ENCODE data around the gene APOBEC2. TPM values are rescaled to one million over a fixed set of nuclear protein-coding genes. Genes with fewer than 3 reads are reported as not detected.

APOBEC2 gene
- total RNA-seq, 1 experiment from 2014 or later: not detected

GRCh38 chr6:41088451-41088850, 35.4 kb downstream of the APOBEC2 start:
- Histone ChIP-seq H3K9me3 (ENCODE audit: control insufficient read depth in 1 of 2, insufficient read depth in 1 of 2, low read depth in 1 of 2, low read length in 2 of 2) (no peaks in the 10 kb centered on the region), H4K20me1 (ENCODE audit: insufficient read depth) (no peaks in the 10 kb centered on the region), H3K27me3 (ENCODE audit: insufficient read depth, low read length) (no peaks in the 10 kb centered on the region), H3K36me3 (ENCODE audit: control insufficient read depth in 1 of 2, insufficient read depth in 2 of 2, low read length in 2 of 2) (peaks cover 34 to 51% of the 10 kb centered on the region in 2 experiments), H3K4me1 (ENCODE audit: control insufficient read depth in 1 of 2, insufficient read depth in 2 of 2, low read length in 2 of 2) (no peaks in the 10 kb centered on the region), H3K27ac (ENCODE audit: low read depth, low read length) (no peak overlapping the region), H3K4me2 (ENCODE audit: low read length) (no peak overlapping the region), H3K4me3 (replicated peaks in 1 of 2; ENCODE audit: low read depth in 1 of 2, low read length in 2 of 2) (no peak overlapping the region), H2AFZ (ENCODE audit: low read depth, low read length, poor library complexity, severe bottlenecking) (no peak overlapping the region), H3K9me2 (ENCODE audit: insufficient read depth) (no peaks in the 10 kb centered on the region), H3K9ac (ENCODE audit: low read length) (no peak overlapping the region), H3K79me2 (ENCODE audit: insufficient read depth, low read length) (peaks cover 21% of the 10 kb centered on the region)
- RAD21 ChIA-PET (ENCODE audit: low non-redundant PET in 1 of 2, low total read pairs in 2 of 2, uncharacterized antibody in 2 of 2, unreplicated experiment in 2 of 2): no interaction called here
- no peak for TF ChIP-seq JUND (IDR thresholded peaks at IDR 0.05)
- no peak for TF ChIP-seq FOSL1 (IDR thresholded peaks at IDR 0.05; ENCODE audit: low read depth)
- TF ChIP-seq CBX3 (IDR thresholded peaks at IDR 0.05; ENCODE audit: low read depth): no peak
- TF ChIP-seq EZH2phosphoT487 (IDR thresholded peaks at IDR 0.05; ENCODE audit: borderline replicate concordance): no peak
- no peak for TF ChIP-seq CEBPB (IDR thresholded peaks at IDR 0.05; ENCODE audit: low read depth)
- no peak for TF ChIP-seq SRF (IDR thresholded peaks at IDR 0.05; ENCODE audit: low read depth)
- no peak for TF ChIP-seq EGR1 (IDR thresholded peaks at IDR 0.05; ENCODE audit: low read depth)
- TF ChIP-seq YY1 (IDR thresholded peaks at IDR 0.05; ENCODE audit: extremely low read depth, insufficient replicate concordance, low read depth, low read length): no peak
- TF ChIP-seq ZFX (IDR thresholded peaks at IDR 0.05): no peak
- TF ChIP-seq ZNF274 (IDR thresholded peaks at IDR 0.05; ENCODE audit: low read depth, low read length): no peak
- TF ChIP-seq MAX (IDR thresholded peaks at IDR 0.05): no peak
- intact Hi-C loops (cut with micrococcal nuclease): no loop called here
- no TSS peak for BruUV-seq (replicated peaks)
- DNase-seq (ENCODE audit: low read depth, low spot score) (no peak), ATAC-seq (no peak)
- CTCF ChIA-PET: no interaction called here
- POLR2A ChIA-PET: no interaction called here
